Fibroblast of gingiva (primary cell): ENCODE measurements around the gene ALCAM.
A peak's percentile ranks its signal among the peaks of the same experiment; 100 is the strongest.
"Not testable (repeated sequence)": the region's sequence is repeated elsewhere in the genome, so short reads cannot be mapped to it uniquely, and the experiment has no call there.

Experiments
- DNase-seq: peaks from one replicate; pipeline ENCODE4 v3.0.0-alpha.2; 2011; ENCODE audit warnings: low read depth

ALCAM gene

DNA sequence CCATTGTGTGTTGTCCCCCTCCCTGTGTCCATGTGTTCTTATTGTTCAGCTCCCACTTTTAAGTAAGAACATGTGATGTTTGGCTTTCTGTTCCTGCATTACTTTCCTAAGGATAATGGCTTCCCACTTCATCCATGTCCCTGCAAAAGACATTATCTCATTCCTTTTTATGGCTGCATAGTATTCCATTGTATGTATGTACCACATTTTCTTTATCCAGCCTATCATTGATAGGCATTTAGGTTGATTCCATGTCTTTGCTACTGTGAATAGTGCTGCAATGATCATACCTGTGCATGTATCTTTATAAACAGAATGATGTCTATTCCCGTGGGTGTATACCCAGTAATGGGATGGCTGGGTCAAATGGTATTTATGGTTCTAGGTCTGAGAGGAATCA lies 23.1 kb downstream of the ALCAM start:
- DNase-seq, result not testable (repeated sequence)

- DNase-seq, result not testable (repeated sequence)
Measured at GRCh38 chr3:105392598-105392997, 25.9 kb downstream of the ALCAM start.

DNA sequence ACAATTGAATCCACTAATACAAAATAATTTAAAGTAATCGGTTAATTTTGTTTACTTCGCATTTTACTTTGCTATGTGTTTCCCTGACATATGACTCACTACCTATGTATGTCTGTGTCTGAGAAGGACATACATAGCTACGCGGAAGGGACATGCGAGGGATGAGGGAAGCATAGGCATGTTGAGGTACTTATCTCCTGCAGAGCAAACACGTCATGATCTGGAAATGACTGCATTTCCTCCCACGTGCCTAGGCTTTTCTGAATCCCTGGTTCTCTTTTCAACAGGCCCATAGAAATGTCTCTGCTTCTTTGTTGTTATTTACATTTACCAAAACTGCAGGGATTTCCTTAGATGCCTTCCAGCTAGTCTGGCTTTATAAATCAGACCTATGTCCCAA lies 27.5 kb downstream of the ALCAM start:
- no peak for DNase-seq

DNA sequence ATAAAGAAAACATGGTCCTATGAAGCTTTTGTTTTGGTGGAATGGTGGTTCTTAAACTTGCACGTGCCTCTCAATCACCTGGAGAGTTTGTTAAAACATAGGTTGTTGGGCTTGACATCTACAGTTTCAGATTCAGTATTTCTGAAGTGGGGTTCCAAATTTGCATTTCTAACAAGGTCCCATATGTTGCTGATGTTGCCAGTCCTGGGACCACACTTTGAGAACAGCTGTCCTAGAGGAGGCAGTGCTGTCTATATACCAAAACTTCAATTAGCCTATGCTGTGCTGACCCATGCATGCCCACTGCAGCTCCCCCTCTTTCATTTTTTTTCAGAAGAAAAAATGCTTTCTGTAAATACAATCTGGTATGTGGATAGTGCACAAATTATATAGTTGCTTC lies 31.3 kb downstream of the ALCAM start:
- DNase-seq, result no peak

DNA sequence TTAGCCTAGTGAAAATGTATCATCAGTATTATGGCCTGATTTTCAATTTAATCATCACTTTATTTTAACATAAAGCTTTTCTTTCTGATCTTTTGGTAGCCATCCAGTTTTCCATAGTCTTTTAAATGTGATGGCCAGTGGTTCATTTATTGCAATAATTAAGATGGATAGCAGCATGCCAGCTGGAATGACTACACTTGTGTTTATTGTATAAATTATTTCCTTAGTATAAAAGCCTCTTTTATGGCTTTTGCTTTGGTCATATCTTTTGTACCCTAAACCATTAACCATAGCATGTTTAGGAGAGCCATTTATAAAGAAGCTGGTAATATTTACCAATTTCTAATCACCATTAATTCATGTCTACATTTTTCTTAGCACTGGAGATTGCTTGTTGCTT lies 31.7 kb downstream of the ALCAM start:
- DNase-seq, result no peak

- no peak for DNase-seq
Measured at GRCh38 chr3:105399062-105399461, 32.4 kb downstream of the ALCAM start.

- DNase-seq, result no peak
Measured at GRCh38 chr3:105399611-105400010, 32.9 kb downstream of the ALCAM start.

- no peak for DNase-seq
Measured at GRCh38 chr3:105401254-105401653, 34.5 kb downstream of the ALCAM start.

GRCh38 chr3:105401691-105402149 lies 35.0 kb downstream of the ALCAM start:
- DNase-seq, result no peak

GRCh38 chr3:105402287-105402801 lies 35.6 kb downstream of the ALCAM start:
- no peak for DNase-seq

DNA sequence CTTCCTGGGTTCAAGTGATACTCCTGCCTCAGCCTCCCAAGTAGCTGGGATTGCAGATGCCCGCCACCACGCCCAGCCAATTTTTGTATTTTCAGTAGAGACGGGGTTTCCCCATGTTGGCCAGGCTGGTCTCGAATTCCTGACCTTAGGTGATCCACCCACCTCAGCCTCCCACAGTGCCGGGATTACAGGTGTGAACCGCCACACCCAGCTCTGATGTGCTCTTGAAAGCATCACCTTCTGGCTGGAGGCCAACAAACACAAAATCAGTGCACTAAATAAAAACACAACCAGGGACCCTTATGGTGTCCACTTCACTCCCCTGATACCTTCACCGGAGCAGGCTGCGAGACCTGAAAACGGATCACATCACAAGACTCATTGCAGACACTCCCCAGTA lies 36.3 kb downstream of the ALCAM start:
- DNase-seq, result not testable (repeated sequence)

GRCh38 chr3:105406268-105406667 lies 39.6 kb downstream of the ALCAM start:
- DNase-seq, result no peak

DNA sequence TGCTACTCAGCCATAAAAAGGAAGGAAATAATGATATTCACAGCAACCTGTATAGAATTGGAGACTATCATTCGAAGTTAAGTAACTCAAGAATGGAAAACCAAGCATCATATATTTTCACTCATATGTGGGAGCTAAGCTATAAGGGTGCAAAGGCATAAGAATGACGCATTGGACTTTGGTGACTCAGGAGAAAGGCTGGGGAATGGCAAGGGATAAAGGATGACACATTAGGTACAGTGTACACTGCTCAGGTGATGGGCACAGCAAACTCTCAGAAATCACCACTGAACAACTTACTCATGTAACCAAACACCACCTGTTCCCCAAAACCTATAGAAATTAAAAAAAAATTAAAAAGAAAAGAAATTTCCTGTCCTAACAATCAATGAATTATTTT lies 42.7 kb downstream of the ALCAM start:
- no peak for DNase-seq

GRCh38 chr3:105413343-105413887 lies 46.7 kb downstream of the ALCAM start:
- no peak for DNase-seq

GRCh38 chr3:105414841-105415240 lies 48.1 kb downstream of the ALCAM start:
- no peak for DNase-seq

GRCh38 chr3:105415951-105416350 lies 49.2 kb downstream of the ALCAM start:
- DNase-seq, result no peak

- no peak for DNase-seq
Measured at GRCh38 chr3:105417525-105418289, 51.0 kb downstream of the ALCAM start.

DNA sequence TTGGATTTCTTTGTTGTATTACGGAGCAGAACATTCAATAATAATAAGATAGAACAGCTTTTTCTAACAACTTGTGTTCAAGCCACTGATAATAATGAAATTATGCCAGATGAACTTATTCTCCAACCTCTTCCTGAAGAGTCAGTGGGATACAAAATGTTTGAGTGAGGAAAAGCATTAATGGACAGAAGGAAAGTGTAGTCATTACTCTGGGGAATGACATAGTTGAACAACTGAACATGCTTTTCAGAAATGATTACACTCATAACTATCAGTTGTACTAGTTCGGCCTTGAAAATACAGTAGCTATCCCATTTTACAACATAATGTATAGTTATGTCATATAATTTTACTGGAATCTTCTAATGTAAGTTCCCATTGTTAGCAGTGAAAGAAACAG lies 55.9 kb downstream of the ALCAM start:
- DNase-seq, result no peak

- DNase-seq, result peak; percentile 36
Measured at GRCh38 chr3:105423397-105423796, 56.7 kb downstream of the ALCAM start.

DNA sequence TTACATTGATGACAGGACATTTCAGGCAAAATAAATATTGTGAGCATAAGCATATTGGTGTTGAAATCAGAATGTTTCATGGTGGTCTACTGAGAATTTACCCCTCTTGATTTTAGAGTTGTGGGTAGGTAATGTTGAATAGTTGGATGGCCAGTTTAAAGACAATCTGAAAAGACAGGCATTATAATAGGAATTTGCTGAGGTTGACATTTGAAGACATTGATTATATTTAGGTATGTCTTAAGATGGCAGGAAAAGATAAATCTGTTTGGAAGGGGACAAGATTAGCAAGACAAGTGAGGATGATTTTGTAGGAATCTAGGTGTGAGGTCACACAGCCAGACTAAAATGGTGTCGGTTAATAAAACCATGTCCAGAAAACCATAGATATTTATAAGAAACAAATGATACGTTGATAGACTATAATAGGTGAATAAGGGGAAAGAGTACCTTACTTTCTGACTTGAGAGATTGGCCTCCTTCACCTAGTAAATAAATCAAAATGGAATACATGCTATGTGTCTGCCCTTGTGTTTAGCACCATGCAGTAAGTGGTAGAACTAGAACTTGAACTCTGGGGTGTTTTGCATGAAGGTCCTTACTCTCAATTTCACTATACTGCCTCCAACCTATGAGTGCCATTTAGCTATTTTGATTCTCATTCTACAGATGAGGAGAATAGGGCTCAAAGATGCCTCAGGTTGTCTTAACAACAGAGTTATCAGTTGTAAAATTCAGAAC lies 57.9 kb downstream of the ALCAM start:
- DNase-seq, result no peak

DNA sequence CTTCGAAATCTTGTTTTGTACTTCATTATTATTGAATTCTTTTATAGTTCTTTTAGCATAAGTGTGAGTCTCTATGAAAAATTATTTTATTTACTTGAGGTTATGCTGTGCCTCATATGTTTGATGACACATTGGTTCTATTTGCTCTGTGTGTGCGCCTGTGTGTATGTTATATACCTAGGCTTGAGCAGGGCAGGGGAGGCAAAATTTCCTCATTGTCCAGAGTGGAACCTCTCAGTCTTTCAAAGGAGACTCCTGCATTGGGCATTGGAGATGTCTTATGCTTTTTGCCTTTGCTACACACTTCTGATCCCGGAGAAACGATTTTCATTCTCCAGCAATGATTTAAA lies 58.4 kb downstream of the ALCAM start:
- no peak for DNase-seq

DNA sequence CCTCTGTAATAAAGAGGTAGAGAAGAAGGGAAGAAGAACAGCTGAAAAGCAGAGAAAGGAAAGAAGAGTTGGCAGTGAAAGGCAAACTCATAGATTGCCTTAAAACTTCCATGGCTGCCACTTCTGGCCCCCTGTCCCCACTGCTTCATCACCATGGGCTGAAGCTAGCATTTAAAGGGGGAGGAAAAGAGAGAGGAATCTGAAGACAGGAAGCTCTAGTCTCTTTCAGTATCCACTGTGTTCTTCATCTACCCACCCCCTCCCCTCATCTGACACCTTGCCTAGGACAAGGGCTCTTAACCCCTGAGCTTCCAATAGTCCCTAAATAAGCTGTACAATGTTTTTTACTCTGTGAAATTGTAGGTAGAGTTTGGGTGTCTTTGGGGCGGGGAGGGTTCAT lies 60.6 kb downstream of the ALCAM start:
- DNase-seq, result no peak
